ENCODE results near the gene TCAIM. TPM values are rescaled to one million over a fixed set of nuclear protein-coding genes. Genes with fewer than 3 reads are reported as not detected.
A peak's percentile ranks its signal among the peaks of the same experiment; 100 is the strongest.

The TCAIM gene
- polyA plus RNA-seq, 1 donor (not counting 4 experiments of a cell fraction or from before 2014, with no cell fraction given), result 28.0 TPM

GRCh38 chr3:44418549-44418948 is 80.0 kb downstream of the TCAIM start:
- no peaks in the 10 kb centered on the region for H3K36me3 ChIP-seq (ENCODE audit: control insufficient read depth in 2 of 2, extremely low read depth in 1 of 2, insufficient read depth in 2 of 2, low read length in 2 of 2)
- H3K9ac ChIP-seq (ENCODE audit: control insufficient read depth, extremely low read depth, insufficient read depth, low read length), result no peak overlapping the region
- no peak overlapping the region for H3K4me2 ChIP-seq (ENCODE audit: control insufficient read depth, extremely low read depth, insufficient read depth, low read depth, low read length)
- no peak overlapping the region for H2AFZ ChIP-seq (ENCODE audit: control insufficient read depth, low read length)
- no peaks in the 10 kb centered on the region for H3K9me1 ChIP-seq (ENCODE audit: control insufficient read depth, extremely low read depth, insufficient read depth, low read length)
- no peaks in the 10 kb centered on the region for H4K20me1 ChIP-seq (ENCODE audit: control insufficient read depth, extremely low read depth, insufficient read depth, low read length)
- H3K27me3 ChIP-seq (ENCODE audit: control insufficient read depth, extremely low read depth, insufficient read depth, low read length), result no peaks in the 10 kb centered on the region
- no peak for DNase-seq (ENCODE audit: low read depth, low spot score)
- H3K27ac ChIP-seq (ENCODE audit: control insufficient read depth, insufficient read depth, low read length), result no peak overlapping the region
- TF ChIP-seq EZH2 (IDR thresholded peaks at IDR 0.05; ENCODE audit: low read length) (no peak), CTCF (optimal IDR thresholded peaks at IDR 0.05 in 1 of 3, IDR thresholded peaks at IDR 0.05 in 1 of 3, conservative IDR thresholded peaks at IDR 0.05 in 1 of 3; ENCODE audit: extremely low read depth in 1 of 3, insufficient read depth in 2 of 3, low read length in 3 of 3) (peak; percentile 17 to 45 (median 36))
- H3K79me2 ChIP-seq (ENCODE audit: control insufficient read depth, insufficient read depth, low read length), result no peaks in the 10 kb centered on the region
- no peak overlapping the region for H3K4me3 ChIP-seq (ENCODE audit: control insufficient read depth in 2 of 3, extremely low read depth in 1 of 3, insufficient read depth in 2 of 3, low read depth in 1 of 3, low read length in 3 of 3)
- FAIRE-seq, result no peak
- dilution Hi-C loops (cut with MboI; ENCODE audit: extremely low pct_ligation_motif_present, low sequenced_read_pairs), result no loop called here
- H3K9me3 ChIP-seq (ENCODE audit: control insufficient read depth, low read depth, low read length), result no peaks in the 10 kb centered on the region
- no peaks in the 10 kb centered on the region for H3K4me1 ChIP-seq (ENCODE audit: control insufficient read depth, extremely low read depth, insufficient read depth, low read length)

DNA sequence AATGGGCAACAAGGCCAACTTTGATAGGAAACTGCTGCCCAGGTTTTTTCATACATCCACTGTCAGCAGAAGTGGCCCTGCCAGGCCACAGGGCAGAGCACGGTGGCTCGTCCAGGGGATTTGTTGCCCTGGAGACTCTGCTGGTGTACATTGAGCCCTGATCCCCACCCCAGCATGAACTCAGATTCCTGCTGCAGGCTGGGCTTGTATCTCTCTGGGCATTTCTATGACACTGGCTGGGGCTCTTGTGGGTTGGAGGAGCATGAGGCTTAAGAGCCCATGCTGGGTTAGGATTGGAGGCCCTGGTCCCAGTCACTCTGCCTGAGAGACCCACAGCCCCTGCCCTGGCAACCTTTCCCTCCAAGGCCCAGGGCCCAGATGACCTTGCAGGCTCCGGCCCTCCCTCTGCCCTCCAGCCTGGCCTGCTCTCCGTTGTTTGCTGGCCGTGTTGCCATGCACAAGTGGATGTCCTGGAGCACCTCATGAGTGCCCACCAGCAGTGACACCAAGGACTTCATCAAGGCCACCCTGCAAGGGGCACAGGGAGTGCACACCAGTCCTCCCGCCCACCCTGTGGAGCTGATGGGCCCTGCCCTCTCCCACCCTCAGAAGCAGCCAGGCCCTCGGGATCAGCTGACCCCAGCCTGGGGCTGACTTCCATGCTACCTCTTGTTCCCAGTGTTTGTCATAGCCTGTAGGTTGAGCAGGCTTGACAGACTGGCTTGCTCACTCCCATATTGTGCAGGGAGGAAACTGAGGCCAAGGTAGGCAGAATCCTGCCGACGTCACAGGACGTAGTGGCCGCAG is 80.8 kb downstream of the TCAIM start:
- Histone ChIP-seq H2AFZ (ENCODE audit: control insufficient read depth, low read length) (no peak overlapping the region), H3K27ac (ENCODE audit: control insufficient read depth, insufficient read depth, low read length) (no peak overlapping the region), H3K4me2 (ENCODE audit: control insufficient read depth, extremely low read depth, insufficient read depth, low read depth, low read length) (no peak overlapping the region), H3K9ac (ENCODE audit: control insufficient read depth, extremely low read depth, insufficient read depth, low read length) (no peak overlapping the region), H3K4me1 (ENCODE audit: control insufficient read depth, extremely low read depth, insufficient read depth, low read length) (no peaks in the 10 kb centered on the region), H3K9me3 (ENCODE audit: control insufficient read depth, low read depth, low read length) (no peaks in the 10 kb centered on the region), H3K9me1 (ENCODE audit: control insufficient read depth, extremely low read depth, insufficient read depth, low read length) (no peaks in the 10 kb centered on the region), H3K36me3 (ENCODE audit: control insufficient read depth in 2 of 2, extremely low read depth in 1 of 2, insufficient read depth in 2 of 2, low read length in 2 of 2) (no peaks in the 10 kb centered on the region), H3K27me3 (ENCODE audit: control insufficient read depth, extremely low read depth, insufficient read depth, low read length) (no peaks in the 10 kb centered on the region), H3K79me2 (ENCODE audit: control insufficient read depth, insufficient read depth, low read length) (no peaks in the 10 kb centered on the region), H4K20me1 (ENCODE audit: control insufficient read depth, extremely low read depth, insufficient read depth, low read length) (no peaks in the 10 kb centered on the region), H3K4me3 (ENCODE audit: control insufficient read depth in 2 of 3, extremely low read depth in 1 of 3, insufficient read depth in 2 of 3, low read depth in 1 of 3, low read length in 3 of 3) (no peak overlapping the region)
- DNase-seq (ENCODE audit: low read depth, low spot score) (no peak), FAIRE-seq (no peak)
- TF ChIP-seq EZH2 (IDR thresholded peaks at IDR 0.05; ENCODE audit: low read length) (no peak), CTCF (optimal IDR thresholded peaks at IDR 0.05 in 1 of 3, IDR thresholded peaks at IDR 0.05 in 1 of 3, conservative IDR thresholded peaks at IDR 0.05 in 1 of 3; ENCODE audit: extremely low read depth in 1 of 3, insufficient read depth in 2 of 3, low read length in 3 of 3) (no peak)
- dilution Hi-C loops (cut with MboI; ENCODE audit: extremely low pct_ligation_motif_present, low sequenced_read_pairs), result no loop called here
